WTC11 (cell line): Measurements from ENCODE around the gene HRH1. TPM values are rescaled to one million over a fixed set of nuclear protein-coding genes. Genes with fewer than 3 reads are reported as not detected.

Source experiments
- ATAC-seq: fragments of 200-7000 bp; cut with Tn5 transposase; 2 replicates; pipeline ENCODE4 v1.10.0; 2021; ENCODE audit warnings: mild to moderate bottlenecking, moderate library complexity
- CTCF ChIA-PET: fragments of 300-600 bp; sonication (Branson Sonifier 250); formaldehyde crosslinking; loops from one replicate; lab custom pipeline; 2021; ENCODE audit warnings: antibody characterized with exemption; lab: Charles Lee
- POLR2A ChIA-PET: fragments of 350-600 bp; sonication (Branson Sonifier 250); formaldehyde crosslinking; loops from one replicate; lab custom pipeline; 2021; ENCODE audit warnings: antibody characterized with exemption; lab: Charles Lee
- DNase-seq: peaks from one replicate; pipeline ENCODE4 v3.0.0; 2021; ENCODE audit warnings: low spot score
- H3K27ac Mint-ChIP-seq: 2 replicates; pipeline ENCODE4 v1.8.0; 2021; ENCODE audit warnings: mixed read lengths
- H3K27me3 Mint-ChIP-seq: 2 replicates; pipeline ENCODE4 v1.8.0; 2021; ENCODE audit warnings: low read depth, mild to moderate bottlenecking, moderate library complexity, mixed read lengths
- H3K36me3 Mint-ChIP-seq: 2 replicates; pipeline ENCODE4 v1.8.0; 2021; ENCODE audit warnings: mixed read lengths
- H3K4me1 Mint-ChIP-seq: 2 replicates; pipeline ENCODE4 v1.8.0; 2022; ENCODE audit warnings: mixed read lengths
- H3K4me3 Mint-ChIP-seq: 2 replicates; pipeline ENCODE4 v1.8.0; 2021; ENCODE audit warnings: mild to moderate bottlenecking, moderate library complexity, mixed read lengths
- H3K9me3 Mint-ChIP-seq: 2 replicates; pipeline ENCODE4 v1.8.0; 2021; ENCODE audit warnings: mixed read lengths
- ETV6 ChIP-seq: sonication (generic); formaldehyde crosslinking; IDR thresholded peaks from 2 replicates; pipeline ENCODE4 v1.8.1; 2022; ENCODE audit warnings: mild to moderate bottlenecking, missing genetic modification reagents
- FOXJ3 ChIP-seq: sonication (generic); formaldehyde crosslinking; IDR thresholded peaks from 2 replicates; pipeline ENCODE4 v1.9.0; 2021; ENCODE audit warnings: missing genetic modification reagents, mild to moderate bottlenecking, borderline replicate concordance
- HMGA2 ChIP-seq: fragments of 250-450 bp; sonication (Bioruptor Pico); IDR thresholded peaks from 2 replicates; pipeline ENCODE4 v1.4.0; 2021; ENCODE audit warnings: mild to moderate bottlenecking, moderate library complexity
- PRRX2 ChIP-seq: fragments of 250-450 bp; sonication (Bioruptor Pico); IDR thresholded peaks from 2 replicates; pipeline ENCODE4 v1.8.0; 2021; ENCODE audit warnings: mild to moderate bottlenecking
- SMAD4 ChIP-seq: sonication (generic); formaldehyde crosslinking; IDR thresholded peaks from 2 replicates; pipeline ENCODE4 v1.8.0; 2022; ENCODE audit warnings: mild to moderate bottlenecking, missing genetic modification reagents
- SOX15 ChIP-seq: fragments of 250-450 bp; sonication (Bioruptor Pico); IDR thresholded peaks from 2 replicates; pipeline ENCODE4 v1.9.0; 2021; ENCODE audit warnings: mild to moderate bottlenecking
- TP53 ChIP-seq: sonication (generic); formaldehyde crosslinking; IDR thresholded peaks from 2 replicates; pipeline ENCODE4 v1.8.1; 2023; ENCODE audit warnings: mild to moderate bottlenecking, missing genetic modification reagents
- ZNF121 ChIP-seq: sonication (generic); formaldehyde crosslinking; IDR thresholded peaks from 2 replicates; pipeline ENCODE4 v1.8.0; 2023; ENCODE audit warnings: missing genetic modification reagents
- ZNF263 ChIP-seq: sonication (generic); formaldehyde crosslinking; IDR thresholded peaks from 2 replicates; pipeline ENCODE4 v1.8.1; 2022; ENCODE audit warnings: low read depth, mild to moderate bottlenecking, moderate library complexity, missing genetic modification reagents
- ZNF423 ChIP-seq: fragments of 250-450 bp; sonication (Bioruptor Pico); IDR thresholded peaks from 2 replicates; pipeline ENCODE4 v2.1.2; 2022; ENCODE audit warnings: mild to moderate bottlenecking, moderate library complexity
- total RNA-seq: library from RNA; stranded (reverse); gene quantifications from 3 replicates; pipeline ENCODE4 v1.2.3, GENCODE V29; 2021
- TF ChIP-seq, protein P1 (sequence below): sonication (generic); formaldehyde crosslinking; IDR thresholded peaks from 2 replicates; pipeline ENCODE4 v1.8.0; 2022; ENCODE audit warnings: mild to moderate bottlenecking, missing genetic modification reagents
- TF ChIP-seq, protein P2 (sequence below): sonication (generic); formaldehyde crosslinking; IDR thresholded peaks from 2 replicates; pipeline ENCODE4 v1.8.0; 2022; ENCODE audit warnings: mild to moderate bottlenecking, missing genetic modification reagents
- TF ChIP-seq, protein P3 (sequence below): fragments of 250-450 bp; sonication (Bioruptor Pico); IDR thresholded peaks from 2 replicates; pipeline ENCODE4 v1.9.0; 2021; ENCODE audit warnings: mild to moderate bottlenecking
- TF ChIP-seq, protein P4 (sequence below): sonication (generic); formaldehyde crosslinking; conservative IDR thresholded peaks from 2 replicates; pipeline ENCODE4 v1.8.1; 2023; ENCODE audit warnings: mild to moderate bottlenecking, low read depth, missing genetic modification reagents, moderate library complexity
- TF ChIP-seq, protein P5 (sequence below): sonication (generic); formaldehyde crosslinking; IDR thresholded peaks from 2 replicates; pipeline ENCODE4 v1.8.1; 2023; ENCODE audit warnings: mild to moderate bottlenecking, missing genetic modification reagents
- TF ChIP-seq, protein P6 (sequence below): fragments of 250-450 bp; sonication (Bioruptor Pico); IDR thresholded peaks from 2 replicates; pipeline ENCODE4 v1.9.0; 2021; ENCODE audit warnings: mild to moderate bottlenecking, borderline replicate concordance
- TF ChIP-seq, protein P7 (sequence below): sonication (generic); formaldehyde crosslinking; IDR thresholded peaks from 2 replicates; pipeline ENCODE4 v1.8.1; 2022; ENCODE audit warnings: mild to moderate bottlenecking, moderate library complexity, missing genetic modification reagents

Gene HRH1
- total RNA-seq, 1 experiment from 2014 or later = not detected

DNA sequence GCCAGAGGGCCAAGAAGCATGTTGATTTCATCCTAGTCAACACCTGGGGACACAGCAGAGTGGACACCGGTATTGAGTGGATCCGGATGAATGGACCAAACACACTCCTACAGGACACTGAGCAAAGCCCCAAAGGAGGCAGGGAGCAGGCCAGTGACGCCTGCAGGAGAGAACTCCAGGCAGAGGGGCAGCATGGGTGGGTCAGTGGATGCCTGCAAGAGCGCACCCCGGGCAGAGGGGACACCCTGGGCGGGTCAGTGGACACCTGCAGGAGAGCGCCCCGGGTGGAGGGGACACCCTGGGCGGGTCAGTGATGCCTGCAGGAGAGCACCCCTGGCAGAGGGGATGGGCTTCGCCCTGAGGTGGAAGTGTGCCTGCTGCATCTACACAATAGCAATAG, 27.6 kb upstream of the HRH1 start (continued):
- no peak for TF ChIP-seq ZNF263 (CRISPR knock-in tag)
- no peak for TF ChIP-seq ZNF121
- TF ChIP-seq, protein P1, sequence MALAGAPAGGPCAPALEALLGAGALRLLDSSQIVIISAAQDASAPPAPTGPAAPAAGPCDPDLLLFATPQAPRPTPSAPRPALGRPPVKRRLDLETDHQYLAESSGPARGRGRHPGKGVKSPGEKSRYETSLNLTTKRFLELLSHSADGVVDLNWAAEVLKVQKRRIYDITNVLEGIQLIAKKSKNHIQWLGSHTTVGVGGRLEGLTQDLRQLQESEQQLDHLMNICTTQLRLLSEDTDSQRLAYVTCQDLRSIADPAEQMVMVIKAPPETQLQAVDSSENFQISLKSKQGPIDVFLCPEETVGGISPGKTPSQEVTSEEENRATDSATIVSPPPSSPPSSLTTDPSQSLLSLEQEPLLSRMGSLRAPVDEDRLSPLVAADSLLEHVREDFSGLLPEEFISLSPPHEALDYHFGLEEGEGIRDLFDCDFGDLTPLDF = no peak
- TF ChIP-seq, all 79 proteins: peak for 0

DNA sequence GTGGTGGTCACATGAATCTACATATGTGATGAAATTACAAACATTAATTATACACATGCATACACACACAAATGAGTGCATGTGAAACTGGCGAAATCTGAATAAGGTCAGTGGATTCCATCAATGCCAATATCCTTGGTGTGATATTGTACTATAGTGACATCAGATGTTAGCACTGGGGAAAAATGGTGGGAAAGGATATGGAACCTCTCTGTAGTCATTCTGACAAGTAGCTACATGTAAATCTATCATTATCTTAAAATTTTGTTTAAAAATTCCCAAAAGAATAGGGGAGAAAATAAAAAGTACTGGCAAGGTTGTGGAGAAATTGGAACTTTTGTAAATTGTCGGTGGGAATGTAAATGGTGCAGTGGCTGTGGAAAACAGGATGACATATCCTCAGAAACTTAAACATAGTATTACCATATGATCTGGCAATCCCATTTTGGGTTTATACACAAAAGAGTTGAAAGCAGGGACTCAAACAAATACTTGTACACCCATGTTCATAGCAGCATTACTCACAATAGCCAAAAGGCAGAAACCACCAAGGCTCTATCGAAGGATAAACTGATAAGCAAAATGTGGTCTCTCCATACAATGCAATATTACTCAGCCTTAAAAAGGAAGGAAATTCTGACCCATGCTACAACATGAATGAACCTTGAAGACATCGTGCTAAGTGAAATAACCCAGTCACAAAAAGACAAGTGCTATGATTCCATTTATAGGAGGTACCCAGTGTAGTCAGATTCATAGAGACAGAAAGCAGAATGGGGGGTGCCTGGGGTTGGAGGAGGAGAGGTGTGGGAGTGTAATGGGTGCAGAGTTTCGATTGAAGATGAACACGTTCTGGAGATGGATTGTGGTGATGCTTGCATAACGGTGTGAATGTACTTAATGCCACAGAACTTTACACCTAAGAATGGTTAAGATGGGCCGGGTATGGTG, 25.3 kb upstream of the HRH1 start:
- Mint-ChIP-seq H3K27ac (no peak overlapping the region), H3K4me1 (no peaks in the 10 kb centered on the region; the same call in 1 of the 2 replicates), H3K4me3 (no peak overlapping the region), H3K9me3 (peaks cover 10% of the 10 kb centered on the region), H3K36me3 (peaks cover 2% of the 10 kb centered on the region; the same call in 1 of the 2 replicates), H3K27me3 (peaks cover 2% of the 10 kb centered on the region)
- DNase-seq = no peak
- ATAC-seq = no peak
- POLR2A ChIA-PET = no interaction called here
- CTCF ChIA-PET = no interaction called here
- TF ChIP-seq, protein P2, sequence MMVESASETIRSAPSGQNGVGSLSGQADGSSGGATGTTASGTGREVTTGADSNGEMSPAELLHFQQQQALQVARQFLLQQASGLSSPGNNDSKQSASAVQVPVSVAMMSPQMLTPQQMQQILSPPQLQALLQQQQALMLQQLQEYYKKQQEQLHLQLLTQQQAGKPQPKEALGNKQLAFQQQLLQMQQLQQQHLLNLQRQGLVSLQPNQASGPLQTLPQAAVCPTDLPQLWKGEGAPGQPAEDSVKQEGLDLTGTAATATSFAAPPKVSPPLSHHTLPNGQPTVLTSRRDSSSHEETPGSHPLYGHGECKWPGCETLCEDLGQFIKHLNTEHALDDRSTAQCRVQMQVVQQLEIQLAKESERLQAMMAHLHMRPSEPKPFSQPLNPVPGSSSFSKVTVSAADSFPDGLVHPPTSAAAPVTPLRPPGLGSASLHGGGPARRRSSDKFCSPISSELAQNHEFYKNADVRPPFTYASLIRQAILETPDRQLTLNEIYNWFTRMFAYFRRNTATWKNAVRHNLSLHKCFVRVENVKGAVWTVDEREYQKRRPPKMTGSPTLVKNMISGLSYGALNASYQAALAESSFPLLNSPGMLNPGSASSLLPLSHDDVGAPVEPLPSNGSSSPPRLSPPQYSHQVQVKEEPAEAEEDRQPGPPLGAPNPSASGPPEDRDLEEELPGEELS (CRISPR knock-in tag) = no peak
- TF ChIP-seq, protein P3, sequence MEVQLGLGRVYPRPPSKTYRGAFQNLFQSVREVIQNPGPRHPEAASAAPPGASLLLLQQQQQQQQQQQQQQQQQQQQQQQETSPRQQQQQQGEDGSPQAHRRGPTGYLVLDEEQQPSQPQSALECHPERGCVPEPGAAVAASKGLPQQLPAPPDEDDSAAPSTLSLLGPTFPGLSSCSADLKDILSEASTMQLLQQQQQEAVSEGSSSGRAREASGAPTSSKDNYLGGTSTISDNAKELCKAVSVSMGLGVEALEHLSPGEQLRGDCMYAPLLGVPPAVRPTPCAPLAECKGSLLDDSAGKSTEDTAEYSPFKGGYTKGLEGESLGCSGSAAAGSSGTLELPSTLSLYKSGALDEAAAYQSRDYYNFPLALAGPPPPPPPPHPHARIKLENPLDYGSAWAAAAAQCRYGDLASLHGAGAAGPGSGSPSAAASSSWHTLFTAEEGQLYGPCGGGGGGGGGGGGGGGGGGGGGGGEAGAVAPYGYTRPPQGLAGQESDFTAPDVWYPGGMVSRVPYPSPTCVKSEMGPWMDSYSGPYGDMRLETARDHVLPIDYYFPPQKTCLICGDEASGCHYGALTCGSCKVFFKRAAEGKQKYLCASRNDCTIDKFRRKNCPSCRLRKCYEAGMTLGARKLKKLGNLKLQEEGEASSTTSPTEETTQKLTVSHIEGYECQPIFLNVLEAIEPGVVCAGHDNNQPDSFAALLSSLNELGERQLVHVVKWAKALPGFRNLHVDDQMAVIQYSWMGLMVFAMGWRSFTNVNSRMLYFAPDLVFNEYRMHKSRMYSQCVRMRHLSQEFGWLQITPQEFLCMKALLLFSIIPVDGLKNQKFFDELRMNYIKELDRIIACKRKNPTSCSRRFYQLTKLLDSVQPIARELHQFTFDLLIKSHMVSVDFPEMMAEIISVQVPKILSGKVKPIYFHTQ (CRISPR knock-in tag) = no peak
- TF ChIP-seq, protein P4, sequence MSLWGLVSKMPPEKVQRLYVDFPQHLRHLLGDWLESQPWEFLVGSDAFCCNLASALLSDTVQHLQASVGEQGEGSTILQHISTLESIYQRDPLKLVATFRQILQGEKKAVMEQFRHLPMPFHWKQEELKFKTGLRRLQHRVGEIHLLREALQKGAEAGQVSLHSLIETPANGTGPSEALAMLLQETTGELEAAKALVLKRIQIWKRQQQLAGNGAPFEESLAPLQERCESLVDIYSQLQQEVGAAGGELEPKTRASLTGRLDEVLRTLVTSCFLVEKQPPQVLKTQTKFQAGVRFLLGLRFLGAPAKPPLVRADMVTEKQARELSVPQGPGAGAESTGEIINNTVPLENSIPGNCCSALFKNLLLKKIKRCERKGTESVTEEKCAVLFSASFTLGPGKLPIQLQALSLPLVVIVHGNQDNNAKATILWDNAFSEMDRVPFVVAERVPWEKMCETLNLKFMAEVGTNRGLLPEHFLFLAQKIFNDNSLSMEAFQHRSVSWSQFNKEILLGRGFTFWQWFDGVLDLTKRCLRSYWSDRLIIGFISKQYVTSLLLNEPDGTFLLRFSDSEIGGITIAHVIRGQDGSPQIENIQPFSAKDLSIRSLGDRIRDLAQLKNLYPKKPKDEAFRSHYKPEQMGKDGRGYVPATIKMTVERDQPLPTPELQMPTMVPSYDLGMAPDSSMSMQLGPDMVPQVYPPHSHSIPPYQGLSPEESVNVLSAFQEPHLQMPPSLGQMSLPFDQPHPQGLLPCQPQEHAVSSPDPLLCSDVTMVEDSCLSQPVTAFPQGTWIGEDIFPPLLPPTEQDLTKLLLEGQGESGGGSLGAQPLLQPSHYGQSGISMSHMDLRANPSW (CRISPR knock-in tag) = no peak
- TF ChIP-seq SOX15 (no peak), ZNF263 (CRISPR knock-in tag) (no peak), ZNF423 (no peak), PRRX2 (CRISPR knock-in tag) (no peak), FOXJ3 (no peak), SMAD4 (CRISPR knock-in tag) (no peak), ETV6 (CRISPR knock-in tag) (no peak), HMGA2 (no peak), TP53 (CRISPR knock-in tag) (no peak)
- TF ChIP-seq, protein P5, sequence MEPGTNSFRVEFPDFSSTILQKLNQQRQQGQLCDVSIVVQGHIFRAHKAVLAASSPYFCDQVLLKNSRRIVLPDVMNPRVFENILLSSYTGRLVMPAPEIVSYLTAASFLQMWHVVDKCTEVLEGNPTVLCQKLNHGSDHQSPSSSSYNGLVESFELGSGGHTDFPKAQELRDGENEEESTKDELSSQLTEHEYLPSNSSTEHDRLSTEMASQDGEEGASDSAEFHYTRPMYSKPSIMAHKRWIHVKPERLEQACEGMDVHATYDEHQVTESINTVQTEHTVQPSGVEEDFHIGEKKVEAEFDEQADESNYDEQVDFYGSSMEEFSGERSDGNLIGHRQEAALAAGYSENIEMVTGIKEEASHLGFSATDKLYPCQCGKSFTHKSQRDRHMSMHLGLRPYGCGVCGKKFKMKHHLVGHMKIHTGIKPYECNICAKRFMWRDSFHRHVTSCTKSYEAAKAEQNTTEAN = no peak
- TF ChIP-seq, protein P6, sequence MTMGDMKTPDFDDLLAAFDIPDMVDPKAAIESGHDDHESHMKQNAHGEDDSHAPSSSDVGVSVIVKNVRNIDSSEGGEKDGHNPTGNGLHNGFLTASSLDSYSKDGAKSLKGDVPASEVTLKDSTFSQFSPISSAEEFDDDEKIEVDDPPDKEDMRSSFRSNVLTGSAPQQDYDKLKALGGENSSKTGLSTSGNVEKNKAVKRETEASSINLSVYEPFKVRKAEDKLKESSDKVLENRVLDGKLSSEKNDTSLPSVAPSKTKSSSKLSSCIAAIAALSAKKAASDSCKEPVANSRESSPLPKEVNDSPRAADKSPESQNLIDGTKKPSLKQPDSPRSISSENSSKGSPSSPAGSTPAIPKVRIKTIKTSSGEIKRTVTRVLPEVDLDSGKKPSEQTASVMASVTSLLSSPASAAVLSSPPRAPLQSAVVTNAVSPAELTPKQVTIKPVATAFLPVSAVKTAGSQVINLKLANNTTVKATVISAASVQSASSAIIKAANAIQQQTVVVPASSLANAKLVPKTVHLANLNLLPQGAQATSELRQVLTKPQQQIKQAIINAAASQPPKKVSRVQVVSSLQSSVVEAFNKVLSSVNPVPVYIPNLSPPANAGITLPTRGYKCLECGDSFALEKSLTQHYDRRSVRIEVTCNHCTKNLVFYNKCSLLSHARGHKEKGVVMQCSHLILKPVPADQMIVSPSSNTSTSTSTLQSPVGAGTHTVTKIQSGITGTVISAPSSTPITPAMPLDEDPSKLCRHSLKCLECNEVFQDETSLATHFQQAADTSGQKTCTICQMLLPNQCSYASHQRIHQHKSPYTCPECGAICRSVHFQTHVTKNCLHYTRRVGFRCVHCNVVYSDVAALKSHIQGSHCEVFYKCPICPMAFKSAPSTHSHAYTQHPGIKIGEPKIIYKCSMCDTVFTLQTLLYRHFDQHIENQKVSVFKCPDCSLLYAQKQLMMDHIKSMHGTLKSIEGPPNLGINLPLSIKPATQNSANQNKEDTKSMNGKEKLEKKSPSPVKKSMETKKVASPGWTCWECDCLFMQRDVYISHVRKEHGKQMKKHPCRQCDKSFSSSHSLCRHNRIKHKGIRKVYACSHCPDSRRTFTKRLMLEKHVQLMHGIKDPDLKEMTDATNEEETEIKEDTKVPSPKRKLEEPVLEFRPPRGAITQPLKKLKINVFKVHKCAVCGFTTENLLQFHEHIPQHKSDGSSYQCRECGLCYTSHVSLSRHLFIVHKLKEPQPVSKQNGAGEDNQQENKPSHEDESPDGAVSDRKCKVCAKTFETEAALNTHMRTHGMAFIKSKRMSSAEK (CRISPR knock-in tag) = no peak
- TF ChIP-seq, protein P7, sequence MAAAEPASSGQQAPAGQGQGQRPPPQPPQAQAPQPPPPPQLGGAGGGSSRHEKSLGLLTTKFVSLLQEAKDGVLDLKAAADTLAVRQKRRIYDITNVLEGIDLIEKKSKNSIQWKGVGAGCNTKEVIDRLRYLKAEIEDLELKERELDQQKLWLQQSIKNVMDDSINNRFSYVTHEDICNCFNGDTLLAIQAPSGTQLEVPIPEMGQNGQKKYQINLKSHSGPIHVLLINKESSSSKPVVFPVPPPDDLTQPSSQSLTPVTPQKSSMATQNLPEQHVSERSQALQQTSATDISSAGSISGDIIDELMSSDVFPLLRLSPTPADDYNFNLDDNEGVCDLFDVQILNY = no peak
